Mesodermal cell (in vitro differentiated cells): ENCODE measurements around the gene PFAS.

ENCODE experiments used
- H3K27ac ChIP-seq: 2 replicates; pipeline ENCODE4 v1.7.0; 2013; ENCODE audit warnings: mild to moderate bottlenecking, low read depth, low read length, moderate library complexity; ENCODE audit not compliant: severe bottlenecking
- H3K36me3 ChIP-seq: 2 replicates; pipeline ENCODE4 v1.7.1; 2013; ENCODE audit warnings: mild to moderate bottlenecking, low read length, moderate library complexity; ENCODE audit not compliant: control insufficient read depth, insufficient read depth
- H3K4me1 ChIP-seq: one replicate; pipeline ENCODE4 v1.7.1; 2013; ENCODE audit warnings: mild to moderate bottlenecking, low read length; ENCODE audit not compliant: insufficient read depth, control insufficient read depth, poor library complexity, severe bottlenecking
- H3K4me3 ChIP-seq: 2 replicates; pipeline ENCODE4 v1.7.0; 2013; ENCODE audit warnings: low read length, control low read depth, mild to moderate bottlenecking; ENCODE audit not compliant: insufficient read depth, poor library complexity, severe bottlenecking; ENCODE audit errors: extremely low read depth
- H3K9me3 ChIP-seq: 2 replicates; pipeline ENCODE4 v1.7.1; 2013; ENCODE audit warnings: mild to moderate bottlenecking, low read length, moderate library complexity; ENCODE audit not compliant: control insufficient read depth
- WGBS, 2 experiments: methylation state at CpG; one replicate each; pipeline ENCODE4 v1.1.5; 2013; ENCODE audit warnings: missing lambda C conversion rate in 2 of 2; ENCODE audit not compliant: insufficient coverage in 2 of 2; 5-methylcytosine and 5-hydroxymethylcytosine counted together

PFAS gene

DNA sequence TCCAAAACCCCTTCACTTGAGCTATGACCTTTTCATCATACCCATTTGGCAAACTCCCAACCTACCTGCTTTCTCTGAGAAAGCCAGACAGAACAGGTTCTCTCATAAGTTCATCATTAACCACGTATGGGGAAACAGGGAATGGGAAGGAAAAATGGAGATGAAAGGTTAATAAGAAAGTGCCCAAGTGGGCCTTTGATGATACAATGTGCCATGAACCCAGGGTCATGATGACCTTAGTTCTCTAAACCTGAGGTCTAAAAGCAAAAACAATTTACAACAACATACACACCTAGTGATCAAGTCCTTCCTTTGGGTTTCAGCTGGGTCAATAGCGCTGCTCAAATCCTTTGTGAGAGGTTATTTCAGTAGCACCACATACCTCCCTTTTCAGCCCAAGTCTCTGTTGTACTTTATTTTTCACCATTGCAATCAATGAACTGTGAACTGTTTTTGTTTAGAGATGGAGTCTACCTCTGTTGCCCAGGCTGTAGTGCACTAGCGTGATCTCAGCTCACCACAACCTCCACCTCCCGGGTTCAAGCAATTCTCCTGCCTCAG, 24.9 kb downstream of the PFAS start:
- 100% methylated on average over 1 to 3 of the region's 4 CpGs for WGBS, 2 experiments
- no peak overlapping the region for H3K4me3 ChIP-seq
- H3K27ac ChIP-seq, result no peak overlapping the region
- peaks cover 24% of the 10 kb centered on the region for H3K36me3 ChIP-seq
- H3K4me1 ChIP-seq, result no peaks in the 10 kb centered on the region
- no peaks in the 10 kb centered on the region for H3K9me3 ChIP-seq

DNA sequence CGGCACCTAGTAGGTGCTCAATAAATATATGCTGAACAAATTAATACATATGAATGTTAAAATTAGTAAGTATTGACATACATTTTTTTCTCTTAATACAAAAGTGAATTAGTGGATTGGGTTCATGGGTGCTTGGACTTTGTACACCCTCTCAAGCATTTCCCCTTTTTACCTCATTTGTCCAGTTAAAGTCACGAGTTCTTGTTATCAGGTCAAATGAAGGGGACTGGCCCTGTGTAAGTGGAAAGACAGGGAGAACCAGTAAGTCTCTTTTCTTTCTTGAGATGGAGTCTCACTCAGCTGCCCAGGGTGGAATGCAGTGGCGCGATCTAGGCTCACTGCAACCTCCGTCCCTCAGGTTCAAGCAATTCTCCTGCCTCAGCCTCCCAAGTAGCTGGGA, 25.7 kb downstream of the PFAS start:
- WGBS, 2 experiments, result 90 to 100% methylated on average over 3 of the region's 5 CpGs
- H3K27ac ChIP-seq, result no peak overlapping the region
- H3K4me3 ChIP-seq, result no peak overlapping the region
- no peaks in the 10 kb centered on the region for H3K4me1 ChIP-seq
- peaks cover 17% of the 10 kb centered on the region for H3K36me3 ChIP-seq
- H3K9me3 ChIP-seq, result no peaks in the 10 kb centered on the region

DNA sequence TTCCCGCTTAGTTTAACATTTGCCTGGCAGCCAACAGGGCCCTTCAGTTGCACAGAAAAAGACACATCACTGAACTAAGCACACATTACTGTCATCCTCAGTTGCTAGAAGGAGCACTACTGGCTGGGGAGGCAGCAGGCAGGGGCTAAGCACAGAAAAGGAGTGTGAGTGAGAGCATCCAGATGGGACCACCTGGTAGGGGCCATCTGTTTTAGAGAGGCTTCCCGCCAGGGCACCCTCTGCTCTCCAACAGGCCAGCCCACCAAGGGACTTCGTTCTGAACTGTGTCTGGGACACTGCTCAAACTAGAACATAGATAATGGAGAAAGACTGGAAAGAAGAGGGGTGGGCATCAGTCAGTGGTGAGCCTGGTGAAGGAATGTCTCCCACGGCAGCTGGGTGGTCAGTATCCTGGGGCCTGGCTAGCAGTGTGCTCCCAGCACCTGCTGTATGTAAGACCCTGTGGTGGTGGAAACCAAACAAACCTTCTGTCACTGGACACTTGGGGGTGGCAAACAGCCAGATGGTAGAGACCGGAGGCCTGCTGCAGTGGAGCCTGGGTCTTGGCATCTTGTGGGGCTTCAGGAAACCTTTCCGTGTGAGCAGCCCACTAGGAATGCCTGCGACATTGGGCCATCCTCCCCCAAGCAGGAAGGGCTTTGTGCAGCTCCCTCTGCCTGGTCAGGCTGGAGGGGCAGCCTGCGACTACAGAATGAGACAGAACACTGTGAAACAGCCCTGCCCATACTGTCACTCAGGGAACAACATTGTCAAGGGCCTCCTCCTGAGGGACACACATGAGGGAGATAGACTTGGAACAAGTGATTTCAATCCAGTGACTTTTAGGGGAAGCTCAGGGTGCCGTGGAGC, 26.6 kb downstream of the PFAS start:
- Histone ChIP-seq H3K4me1 (no peaks in the 10 kb centered on the region), H3K27ac (no peak overlapping the region), H3K9me3 (no peaks in the 10 kb centered on the region), H3K4me3 (no peak overlapping the region), H3K36me3 (peaks cover 8% of the 10 kb centered on the region)
- 91 to 93% methylated on average over 6 of the region's 9 CpGs for WGBS, 2 experiments

DNA sequence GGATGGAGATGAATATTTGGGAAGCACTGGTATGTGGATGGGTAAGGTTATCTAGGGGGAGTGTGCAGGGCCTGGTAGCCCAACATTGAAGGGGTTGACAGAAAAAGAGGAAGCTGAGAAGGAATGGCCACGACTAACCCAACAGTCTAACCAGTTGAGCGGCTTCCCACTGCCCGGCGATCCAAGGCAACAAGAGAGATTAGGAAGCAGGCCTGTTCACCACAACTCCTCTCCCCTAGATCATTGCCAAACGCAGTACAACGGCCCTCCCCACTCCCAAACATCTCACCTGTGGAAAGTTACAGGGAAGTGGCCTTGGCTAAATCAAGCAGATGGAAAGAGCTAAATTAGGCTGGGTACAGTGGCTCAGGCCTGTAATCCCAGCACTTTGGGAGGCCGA, 28.2 kb downstream of the PFAS start:
- 100% methylated on average over 1 to 2 of the region's 7 CpGs for WGBS, 2 experiments
- Histone ChIP-seq H3K4me3 (no peak overlapping the region), H3K36me3 (no peaks in the 10 kb centered on the region), H3K9me3 (no peaks in the 10 kb centered on the region), H3K27ac (no peak overlapping the region), H3K4me1 (no peaks in the 10 kb centered on the region)

DNA sequence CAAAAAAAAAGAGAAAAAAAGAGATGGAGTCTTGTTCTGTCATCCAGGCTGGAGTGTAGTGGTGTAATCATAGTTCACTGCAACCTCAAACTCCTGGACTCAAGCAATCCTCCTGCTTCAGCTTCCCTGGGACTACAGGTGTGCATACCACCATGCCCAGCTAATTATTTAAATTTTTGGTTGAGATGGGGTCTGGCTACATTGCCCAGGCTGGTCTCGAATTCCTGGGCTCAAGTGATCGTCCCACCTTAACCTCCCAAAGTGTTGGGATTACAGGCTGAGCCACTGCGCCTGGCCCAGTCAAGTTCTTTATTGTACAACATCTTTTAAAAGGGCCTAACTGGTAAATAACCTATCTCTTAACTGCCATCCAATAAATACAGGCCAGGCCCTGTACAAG, 33.3 kb downstream of the PFAS start:
- WGBS, 2 experiments, result 0 to 38% methylated on average over 1 to 2 of the region's 3 CpGs
- H3K4me3 ChIP-seq, result no peak overlapping the region
- H3K9me3 ChIP-seq, result no peaks in the 10 kb centered on the region
- no peaks in the 10 kb centered on the region for H3K36me3 ChIP-seq
- H3K4me1 ChIP-seq, result no peaks in the 10 kb centered on the region
- H3K27ac ChIP-seq, result no peak overlapping the region

DNA sequence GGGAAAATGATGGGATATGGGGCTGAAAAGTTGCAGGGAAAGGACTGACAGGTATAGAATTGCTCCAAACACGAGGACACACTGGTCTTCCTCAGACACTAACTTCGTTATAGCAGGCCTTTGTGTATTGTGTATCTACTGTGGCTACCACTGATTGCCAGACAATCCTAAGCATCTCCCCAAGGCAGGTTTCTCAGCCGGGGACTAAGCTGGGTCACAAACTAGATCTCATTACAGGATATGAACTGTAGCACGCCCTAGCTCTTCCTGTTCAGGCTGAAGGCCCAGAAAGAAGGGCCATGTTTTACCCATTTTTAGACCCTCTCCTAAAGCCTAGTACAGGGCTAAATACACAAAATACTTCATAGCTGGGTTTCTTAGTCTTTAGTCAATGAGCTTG, 34.3 kb downstream of the PFAS start:
- Histone ChIP-seq H3K9me3 (no peaks in the 10 kb centered on the region), H3K36me3 (no peaks in the 10 kb centered on the region), H3K27ac (no peak overlapping the region), H3K4me1 (no peaks in the 10 kb centered on the region), H3K4me3 (no peak overlapping the region)
- 74 to 100% methylated on average over 1 to 3 of the region's 4 CpGs for WGBS, 2 experiments

DNA sequence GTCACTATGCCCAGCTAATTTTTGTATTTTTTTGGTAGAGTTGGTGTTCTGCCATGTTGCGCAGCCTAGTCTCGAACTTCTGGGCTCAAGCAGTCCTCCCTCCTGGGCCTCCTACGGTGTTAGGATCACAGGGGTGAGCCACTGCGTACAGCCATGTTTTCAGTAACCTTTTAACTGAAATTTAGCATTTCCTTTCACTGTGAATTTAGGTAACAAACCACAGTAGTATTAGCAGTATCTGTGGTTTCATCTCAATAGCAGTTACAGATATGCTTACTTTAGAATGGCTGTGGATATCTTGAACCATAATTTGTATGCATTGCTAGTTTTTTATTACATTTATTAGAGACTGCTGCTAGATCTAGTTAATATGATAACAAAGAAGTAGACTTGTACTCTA, 35.0 kb downstream of the PFAS start:
- Histone ChIP-seq H3K4me3 (no peak overlapping the region), H3K4me1 (peaks cover 1% of the 10 kb centered on the region), H3K9me3 (no peaks in the 10 kb centered on the region), H3K36me3 (no peaks in the 10 kb centered on the region), H3K27ac (no peak overlapping the region)
- 92% methylated on average over 4 of the region's 4 CpGs for WGBS, 2 experiments

DNA sequence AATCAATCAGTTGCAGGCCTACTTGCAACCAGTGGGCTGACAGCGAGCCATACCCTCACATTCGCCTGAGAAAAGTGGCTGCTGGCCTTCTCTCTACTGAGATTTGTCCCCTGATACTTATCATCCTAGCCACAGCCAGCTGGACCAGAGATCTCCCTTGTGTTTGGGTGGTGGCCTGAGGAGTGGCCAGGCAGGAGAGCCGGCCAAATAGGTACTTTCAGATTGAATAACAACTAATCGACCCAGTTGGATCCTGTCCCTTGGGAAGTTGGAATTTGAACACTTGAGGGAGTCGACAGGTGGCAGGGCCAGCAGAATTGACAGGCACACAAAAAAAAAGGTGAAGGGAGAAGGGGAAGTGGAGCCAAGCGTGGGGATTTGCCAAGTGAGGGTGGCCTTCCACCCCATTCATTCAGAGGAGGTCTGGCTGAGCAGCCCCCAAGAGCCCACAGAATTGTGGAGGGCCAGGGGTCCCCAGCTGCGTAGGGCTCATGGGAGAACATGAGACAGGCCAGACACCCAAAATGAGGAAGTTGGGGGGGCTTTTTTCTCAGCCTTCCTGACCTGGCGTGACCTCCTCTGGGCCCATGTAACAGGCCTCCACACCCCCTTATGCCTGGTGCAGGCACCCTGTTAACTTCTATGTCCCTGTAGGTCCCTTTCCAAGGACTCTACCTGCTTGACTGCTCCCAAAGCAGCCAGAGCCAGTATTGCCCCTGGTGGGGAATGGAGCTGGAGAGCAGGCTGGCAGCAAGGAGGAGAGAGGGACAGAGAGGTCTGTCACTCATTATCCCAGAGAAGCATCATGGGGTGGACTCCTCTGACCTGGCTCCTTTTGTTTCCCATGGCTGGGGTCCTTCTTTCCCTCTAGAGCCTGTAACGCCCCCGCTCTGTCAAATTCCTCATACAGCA, 36.4 kb downstream of the PFAS start:
- WGBS, 2 experiments, result 86 to 90% methylated on average over 8 to 9 of the region's 10 CpGs
- Histone ChIP-seq H3K4me3 (no peak overlapping the region), H3K9me3 (no peaks in the 10 kb centered on the region), H3K36me3 (peaks cover 5% of the 10 kb centered on the region), H3K27ac (no peak overlapping the region), H3K4me1 (peaks cover 3% of the 10 kb centered on the region)

DNA sequence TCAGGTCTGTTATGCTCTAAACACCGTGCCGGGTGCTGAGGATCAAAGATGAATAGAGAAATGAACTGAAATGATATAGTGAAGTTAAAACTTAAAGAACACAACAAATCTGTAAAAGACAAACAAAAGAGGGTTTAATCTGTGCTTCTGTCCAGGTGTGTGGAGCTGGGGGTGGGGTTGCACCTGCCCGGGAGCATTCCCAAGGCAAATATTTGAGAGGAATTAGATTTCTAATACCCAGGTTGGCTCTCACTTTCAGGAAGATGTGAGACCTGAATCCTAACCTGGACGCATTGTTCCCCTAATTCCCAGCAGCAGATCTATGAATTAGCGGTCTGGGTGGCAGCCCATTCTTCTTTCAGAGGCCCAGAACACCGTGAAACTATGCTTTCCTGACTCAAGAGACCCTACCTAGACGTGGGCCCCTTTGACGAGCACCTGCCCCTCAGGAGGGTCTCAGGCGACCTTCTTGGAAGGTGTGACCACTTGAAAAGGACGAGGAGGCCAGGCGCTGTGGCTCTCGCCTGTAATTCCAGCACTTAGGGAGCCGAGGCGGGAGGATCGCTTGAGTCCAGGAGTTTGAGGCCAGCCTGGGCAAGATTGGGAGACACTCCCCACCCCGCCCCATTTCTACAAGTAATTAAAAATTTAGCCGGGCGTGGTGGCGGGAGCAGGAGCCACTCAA, 38.7 kb downstream of the PFAS start:
- H3K36me3 ChIP-seq, result peaks cover 5% of the 10 kb centered on the region
- H3K27ac ChIP-seq, result no peak overlapping the region
- WGBS, 2 experiments, result 61 to 70% methylated on average over 13 of the region's 19 CpGs
- no peaks in the 10 kb centered on the region for H3K9me3 ChIP-seq
- H3K4me3 ChIP-seq, result peak overlapping the region; percentile 65
- H3K4me1 ChIP-seq, result peaks cover 3% of the 10 kb centered on the region

DNA sequence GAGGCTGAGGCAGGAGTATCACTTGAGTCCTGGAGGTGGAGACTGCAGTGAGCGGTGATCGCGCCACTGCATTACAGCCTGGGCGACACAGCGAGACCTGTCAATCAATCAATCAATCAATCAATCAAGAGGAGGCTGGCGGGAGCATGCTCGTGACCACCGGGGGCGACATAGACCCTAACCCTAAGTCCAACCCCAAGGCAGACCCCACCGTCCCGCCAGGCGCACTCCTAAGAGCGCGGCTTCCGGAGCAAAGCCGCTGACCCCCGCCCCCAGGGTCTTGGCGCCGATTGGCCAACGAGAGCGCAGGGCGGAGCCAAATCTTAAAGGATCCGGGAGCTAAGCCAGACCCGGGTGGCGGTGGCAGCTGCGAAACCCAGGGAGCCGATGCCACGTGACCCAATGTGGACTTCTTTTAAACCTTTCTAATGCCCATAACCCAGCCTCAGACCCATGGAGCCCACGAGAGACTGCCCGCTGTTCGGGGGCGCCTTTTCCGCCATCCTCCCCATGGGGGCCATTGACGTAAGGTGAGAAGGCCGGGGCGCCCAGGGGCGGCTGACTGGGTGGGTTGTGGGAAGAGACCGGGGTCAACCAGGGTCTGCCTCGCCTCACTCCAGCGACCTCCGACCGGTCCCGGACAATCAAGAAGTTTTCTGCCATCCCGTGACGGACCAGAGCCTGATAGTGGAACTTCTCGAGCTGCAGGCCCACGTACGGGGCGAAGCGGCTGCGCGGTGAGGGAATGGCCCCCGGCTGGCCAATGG, 39.4 kb downstream of the PFAS start, which contains the start of gene RANGRF:
Gene RANGRF, plus strand, starts transcription at position 335 of the 767 bp plus-strand sequence. Its CDS starts 119 bp downstream, at position 454.
- peaks cover 3% of the 10 kb centered on the region for H3K4me1 ChIP-seq
- H3K36me3 ChIP-seq, result peaks cover 5% of the 10 kb centered on the region
- H3K4me3 ChIP-seq, result peak within 1 kb of the TSS; percentile 65
- H3K27ac ChIP-seq, result peak within 1 kb of the TSS; percentile 73
- H3K9me3 ChIP-seq, result no peaks in the 10 kb centered on the region
- WGBS, 2 experiments, result 0% methylated on average over 46 to 50 of the region's 53 CpGs
